Uterus (tissue), 4 donors: ENCODE data around the gene CEACAM4. TPM values are rescaled to one million over a fixed set of nuclear protein-coding genes. Genes with fewer than 3 reads are reported as not detected.

Source experiments
- DNase-seq, 2 donors: peaks; one replicate each; pipeline ENCODE4 v3.0.0-alpha.2; 2019 to 2020
- H3K27ac ChIP-seq, 2 donors: fragments of 200-600 bp; sonication (generic); 1 replicate in 1 of 2; 2 replicates in 1 of 2; pipeline ENCODE4 v1.5.1; 2016 to 2018
- H3K27me3 ChIP-seq, 2 donors: fragments of 200-600 bp; sonication (generic); one replicate each; pipeline ENCODE4 v1.5.1; 2018 to 2019; ENCODE audit warnings: control low read depth in 1 of 2
- H3K36me3 ChIP-seq, 2 donors: fragments of 200-600 bp; sonication (generic); one replicate each; pipeline ENCODE4 v1.5.1; 2019; ENCODE audit warnings: control low read depth in 1 of 2
- H3K4me1 ChIP-seq, 2 donors: fragments of 200-600 bp; sonication (generic); one replicate each; pipeline ENCODE4 v1.5.1; 2018 to 2019; ENCODE audit warnings: control low read depth in 1 of 2
- H3K4me3 ChIP-seq, 2 donors: fragments of 200-600 bp; sonication (generic); 1 replicate in 1 of 2; 2 replicates in 1 of 2; pipeline ENCODE4 v1.5.1; 2018 to 2019; ENCODE audit warnings: mild to moderate bottlenecking in 1 of 2
- H3K9me3 ChIP-seq, 2 donors: fragments of 200-600 bp; sonication (generic); one replicate each; pipeline ENCODE4 v1.5.1; 2019; ENCODE audit warnings: control low read depth in 1 of 2
- POLR2A ChIP-seq, 2 donors: fragments of 450-650 bp; IDR thresholded peaks; one replicate each; pipeline ENCODE4 v1.6.1; 2016; ENCODE audit warnings: antibody characterized with exemption in 2 of 2, mild to moderate bottlenecking in 1 of 2, moderate library complexity in 1 of 2
- intact Hi-C: fragments of 100-400 bp; cut with DNase I; formaldehyde crosslinking; loops from one replicate; pipeline ENCODE4 v1.15.1; 2023; ENCODE audit warnings: low total_unique reads
- total RNA-seq, 4 donors: library from RNA; depleted of rRNA in 3 of 4; stranded (reverse); fragments of >200 nt in 3 of 4; gene quantifications; one replicate each; pipeline versions ENCODE4 v1.1.0 to v1.2.4, GENCODE V29; 2014 to 2023
- TF ChIP-seq, protein P1 (sequence below), 4 experiments: fragments of 200-600 bp in 2 of 4; fragments of 450-650 bp in 2 of 4; sonication (generic) in 2 of 4; IDR thresholded peaks; one replicate each; pipeline ENCODE4 v1.5.1; 2016 to 2019; ENCODE audit warnings: antibody characterized with exemption in 4 of 4, mild to moderate bottlenecking in 2 of 4, moderate library complexity in 1 of 4
- donor health status: DM: yes; HTN: yes; CAD: no.

Gene CEACAM4
- total RNA-seq, 4 donors from 2014 or later = 0.26 to 0.61 TPM; not detected in 2

DNA sequence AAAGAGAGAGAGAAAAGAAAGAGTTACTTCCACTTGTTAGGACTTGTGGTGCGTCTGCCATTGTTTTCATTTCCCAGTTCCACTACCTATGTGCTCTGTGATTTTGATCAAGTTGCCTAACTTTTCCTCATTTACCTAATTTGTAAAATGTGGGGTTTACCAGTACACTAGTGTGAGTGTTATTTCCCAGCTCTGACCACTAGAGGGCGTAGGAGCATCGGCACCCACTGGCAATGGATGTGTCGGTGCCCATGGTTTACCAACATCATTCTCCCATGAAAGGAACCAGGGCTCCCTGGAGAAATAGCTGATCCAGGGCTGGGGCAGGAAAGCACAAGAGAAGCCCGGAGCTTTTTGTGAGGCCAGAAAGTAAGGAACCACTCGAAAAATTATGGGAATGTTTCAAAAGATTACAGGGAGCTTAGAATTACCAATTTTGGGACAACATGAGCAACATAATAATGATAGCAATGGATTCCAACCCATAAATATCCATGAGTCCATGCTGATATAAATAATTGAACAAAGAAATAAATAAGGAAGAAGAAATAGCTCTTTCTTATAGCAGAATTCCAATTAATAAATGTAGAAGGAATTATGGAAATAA lies 15.1 kb upstream of the CEACAM4 start:
- Histone ChIP-seq H3K9me3 (no peaks in the 10 kb centered on the region), H3K27ac (no peak overlapping the region), H3K36me3 (no peaks in the 10 kb centered on the region), H3K4me3 (no peak overlapping the region), H3K4me1 (no peaks in the 10 kb centered on the region), H3K27me3 (no peaks in the 10 kb centered on the region)
- intact Hi-C loops = no loop called here
- TF ChIP-seq, protein P1, sequence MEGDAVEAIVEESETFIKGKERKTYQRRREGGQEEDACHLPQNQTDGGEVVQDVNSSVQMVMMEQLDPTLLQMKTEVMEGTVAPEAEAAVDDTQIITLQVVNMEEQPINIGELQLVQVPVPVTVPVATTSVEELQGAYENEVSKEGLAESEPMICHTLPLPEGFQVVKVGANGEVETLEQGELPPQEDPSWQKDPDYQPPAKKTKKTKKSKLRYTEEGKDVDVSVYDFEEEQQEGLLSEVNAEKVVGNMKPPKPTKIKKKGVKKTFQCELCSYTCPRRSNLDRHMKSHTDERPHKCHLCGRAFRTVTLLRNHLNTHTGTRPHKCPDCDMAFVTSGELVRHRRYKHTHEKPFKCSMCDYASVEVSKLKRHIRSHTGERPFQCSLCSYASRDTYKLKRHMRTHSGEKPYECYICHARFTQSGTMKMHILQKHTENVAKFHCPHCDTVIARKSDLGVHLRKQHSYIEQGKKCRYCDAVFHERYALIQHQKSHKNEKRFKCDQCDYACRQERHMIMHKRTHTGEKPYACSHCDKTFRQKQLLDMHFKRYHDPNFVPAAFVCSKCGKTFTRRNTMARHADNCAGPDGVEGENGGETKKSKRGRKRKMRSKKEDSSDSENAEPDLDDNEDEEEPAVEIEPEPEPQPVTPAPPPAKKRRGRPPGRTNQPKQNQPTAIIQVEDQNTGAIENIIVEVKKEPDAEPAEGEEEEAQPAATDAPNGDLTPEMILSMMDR (IDR thresholded peaks at IDR 0.05) = peak; percentile 44 to 56 (median 46)
- no peak for TF ChIP-seq POLR2A (IDR thresholded peaks at IDR 0.05)
- DNase-seq = no peak

DNA sequence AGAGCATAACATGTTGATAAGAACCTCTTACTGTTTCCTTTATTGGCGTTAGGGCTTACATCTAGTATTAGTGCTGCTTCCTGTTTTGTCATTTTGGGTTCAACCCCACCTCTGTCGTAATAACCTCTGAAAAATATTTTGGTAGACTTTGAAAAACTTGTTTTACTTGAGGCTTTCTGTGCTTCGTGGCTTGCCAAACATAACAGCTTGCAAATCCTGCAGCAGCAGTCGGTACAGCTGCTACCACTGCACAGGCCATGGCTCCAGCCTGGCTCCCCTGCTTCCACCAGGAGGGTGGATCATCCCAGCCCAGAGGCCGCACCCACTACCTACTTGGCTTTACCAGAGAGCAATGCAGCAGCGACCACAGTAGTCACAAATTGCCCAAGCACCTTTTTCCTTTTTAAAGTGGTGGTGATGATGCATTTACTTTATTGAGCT lies 11.8 kb upstream of the CEACAM4 start:
- Histone ChIP-seq H3K4me3 (no peak overlapping the region), H3K27me3 (no peaks in the 10 kb centered on the region), H3K36me3 (no peaks in the 10 kb centered on the region), H3K4me1 (no peaks in the 10 kb centered on the region), H3K27ac (no peak overlapping the region), H3K9me3 (no peaks in the 10 kb centered on the region)
- DNase-seq = no peak
- intact Hi-C loops = no loop called here
- TF ChIP-seq, protein P1 (IDR thresholded peaks at IDR 0.05) = no peak
- TF ChIP-seq POLR2A (IDR thresholded peaks at IDR 0.05) = no peak

DNA sequence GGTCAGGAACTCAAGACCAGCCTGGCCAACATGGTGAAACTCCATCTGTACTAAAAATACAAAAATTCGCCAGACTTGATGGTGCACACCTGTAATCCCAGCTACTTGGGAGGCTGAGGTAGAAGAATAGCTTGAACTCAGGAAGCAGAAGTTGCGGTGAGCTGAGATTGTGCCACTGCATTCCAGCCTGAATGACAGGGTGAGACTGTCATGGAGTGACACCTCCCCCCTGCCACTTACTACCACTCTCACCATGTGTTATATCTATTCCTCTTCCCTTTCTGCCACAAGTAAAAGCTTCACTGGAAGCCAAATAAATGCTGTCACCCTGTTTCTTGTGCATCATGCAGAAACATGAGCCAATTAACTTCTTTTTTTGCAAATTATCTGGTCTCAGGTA lies 10.6 kb upstream of the CEACAM4 start:
- no peak overlapping the region for H3K4me3 ChIP-seq
- TF ChIP-seq, protein P1 (IDR thresholded peaks at IDR 0.05) = no peak
- no peak for TF ChIP-seq POLR2A (IDR thresholded peaks at IDR 0.05)
- no peaks in the 10 kb centered on the region for H3K27me3 ChIP-seq
- H3K9me3 ChIP-seq = no peaks in the 10 kb centered on the region
- no peak for DNase-seq
- no peak overlapping the region for H3K27ac ChIP-seq
- intact Hi-C loops = no loop called here
- H3K36me3 ChIP-seq = no peaks in the 10 kb centered on the region
- H3K4me1 ChIP-seq = no peaks in the 10 kb centered on the region

DNA sequence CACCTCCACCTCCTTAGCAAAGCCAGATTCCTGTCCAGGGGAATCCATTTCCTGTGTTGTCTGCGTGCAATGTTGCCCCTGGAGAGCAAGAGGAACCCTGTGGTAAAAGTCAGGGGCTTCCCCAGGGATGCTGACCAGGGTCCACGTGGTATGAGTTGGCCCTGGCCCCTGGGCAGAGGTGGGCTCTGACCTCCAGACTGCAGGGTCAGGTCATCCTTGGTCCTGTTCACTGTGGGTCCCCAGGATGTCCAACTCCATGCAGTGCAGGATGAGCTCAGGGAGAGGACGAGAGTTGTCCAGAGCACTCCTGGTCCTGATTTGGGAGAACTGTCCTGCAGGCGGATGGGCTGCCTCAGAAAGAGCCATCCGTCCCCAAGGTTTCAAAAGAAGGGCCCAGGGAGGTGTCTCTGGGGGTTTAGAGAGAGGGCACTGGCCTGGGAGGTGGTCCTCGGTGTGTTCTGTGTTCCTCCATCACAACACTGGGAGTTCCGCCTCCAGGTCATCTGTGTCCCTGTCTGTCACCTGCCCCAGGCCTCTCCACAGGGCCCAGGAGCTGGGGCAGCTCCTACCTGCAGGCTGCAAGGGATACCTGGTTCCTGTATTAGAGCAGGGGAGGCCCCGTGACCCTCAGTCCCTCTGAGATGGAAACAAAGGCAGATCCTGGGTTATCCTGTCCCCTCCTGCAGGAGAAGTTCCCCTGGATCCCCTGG lies 1.2 kb upstream of the CEACAM4 start:
- H3K27me3 ChIP-seq = no peaks in the 10 kb centered on the region
- intact Hi-C loops = no loop called here
- TF ChIP-seq, protein P1 (IDR thresholded peaks at IDR 0.05) = no peak
- TF ChIP-seq POLR2A (IDR thresholded peaks at IDR 0.05) = no peak
- DNase-seq = no peak
- no peaks in the 10 kb centered on the region for H3K36me3 ChIP-seq
- H3K4me3 ChIP-seq = no peak overlapping the region
- no peaks in the 10 kb centered on the region for H3K9me3 ChIP-seq
- no peaks in the 10 kb centered on the region for H3K4me1 ChIP-seq
- no peak overlapping the region for H3K27ac ChIP-seq

DNA sequence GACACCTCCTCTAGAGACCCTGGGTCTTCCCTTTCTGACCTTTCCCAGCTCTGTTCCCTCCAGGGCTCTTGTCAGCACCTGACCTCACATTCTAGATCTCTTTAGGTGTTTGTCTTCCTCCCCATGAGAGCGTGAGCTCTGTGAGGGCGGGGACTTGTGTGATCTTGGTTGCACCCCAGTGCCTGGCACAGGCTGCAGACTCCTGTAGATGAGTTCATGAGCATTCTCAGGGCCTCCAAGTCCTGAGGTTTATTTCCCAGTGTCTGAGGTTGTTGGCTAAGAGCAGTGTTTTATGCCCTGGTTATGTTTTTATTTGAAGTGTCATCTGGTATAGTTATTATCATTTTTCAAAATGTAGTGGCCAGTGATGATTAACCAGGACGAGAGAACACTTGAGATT lies 596 bp downstream of the CEACAM4 start:
- Histone ChIP-seq H3K9me3 (no peaks in the 10 kb centered on the region), H3K4me3 (no peak overlapping the region), H3K4me1 (no peaks in the 10 kb centered on the region), H3K27ac (no peak overlapping the region), H3K36me3 (no peaks in the 10 kb centered on the region), H3K27me3 (no peaks in the 10 kb centered on the region)
- TF ChIP-seq, protein P1 (IDR thresholded peaks at IDR 0.05) = no peak
- no peak for TF ChIP-seq POLR2A (IDR thresholded peaks at IDR 0.05)
- intact Hi-C loops = no loop called here
- no peak for DNase-seq
